BJ (cell line): ENCODE data around the gene RIMS1. TPM values are rescaled to one million over a fixed set of nuclear protein-coding genes. Genes with fewer than 3 reads are reported as not detected.

Experiments
- CTCF ChIA-PET: fragments of 350-600 bp; formaldehyde crosslinking; extraction: SDS; loops from one replicate; lab custom pipeline; 2021; ENCODE audit warnings: antibody characterized with exemption, inconsistent platforms; lab: Yijun Ruan, JAX
- POLR2A ChIA-PET: fragments of 300-600 bp; sonication (Branson Sonifier 250); formaldehyde crosslinking; extraction: SDS; loops from one replicate; lab custom pipeline; 2021; ENCODE audit warnings: antibody characterized with exemption; lab: Charles Lee
- DNase-seq: peaks from one replicate; pipeline ENCODE4 v3.0.0-alpha.2; 2011; ENCODE audit warnings: low read depth
- H3K27me3 ChIP-seq: 2 replicates; pipeline ENCODE4 v1.6.0; 2011; ENCODE audit warnings: low read length; ENCODE audit not compliant: control insufficient read depth, insufficient read depth
- H3K36me3 ChIP-seq: 2 replicates; pipeline ENCODE4 v1.5.1; 2011; ENCODE audit warnings: low read length; ENCODE audit not compliant: control insufficient read depth, insufficient read depth
- H3K4me3 ChIP-seq: 2 replicates; pipeline ENCODE4 v1.5.1; 2011; ENCODE audit warnings: low read depth, mild to moderate bottlenecking, control low read depth, low read length
- CTCF ChIP-seq: IDR thresholded peaks from 2 replicates; pipeline ENCODE4 v1.5.1; 2011; ENCODE audit warnings: low read depth, mild to moderate bottlenecking, control low read depth, inconsistent platforms, low read length, moderate library complexity; ENCODE audit not compliant: insufficient read depth
- polyA plus RNA-seq: library from polyadenylated mRNA; depleted of rRNA; stranded (reverse); fragments of >200 nt; gene quantifications from 2 replicates; pipeline ENCODE4 v1.2.3, GENCODE V29; 2011

Gene RIMS1
- polyA plus RNA-seq, 1 experiment = 0.28 TPM

DNA sequence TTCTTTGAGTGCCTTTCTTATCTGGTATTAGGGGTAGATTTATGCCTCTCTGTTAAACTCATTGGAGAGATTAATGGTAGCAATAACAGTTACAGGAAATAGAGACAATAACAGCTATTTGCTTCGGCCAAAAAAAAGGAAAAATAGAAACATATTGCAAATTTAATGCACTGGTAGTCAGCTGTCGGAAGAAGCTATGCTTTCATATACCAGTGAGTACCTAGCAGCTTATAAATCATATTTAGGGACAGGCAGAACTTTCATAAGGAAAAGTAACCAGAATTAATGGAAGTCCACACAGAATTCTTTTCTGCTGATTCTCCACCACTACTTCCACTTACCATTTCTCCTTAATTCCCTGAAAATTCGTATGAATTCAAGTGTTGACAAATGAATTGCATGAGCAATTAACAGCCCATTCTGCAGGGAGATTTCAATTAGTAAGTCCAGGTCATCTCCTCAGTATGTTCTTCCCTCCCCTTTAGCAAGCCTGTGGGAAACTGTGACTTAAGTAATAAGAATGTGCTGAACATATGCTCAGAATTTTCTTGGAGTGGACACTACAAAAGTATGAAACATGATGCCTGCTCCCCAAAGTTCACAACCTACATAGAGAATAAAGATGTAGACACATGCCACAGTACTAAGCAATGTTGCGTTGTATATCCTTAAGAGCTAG, 538.8 kb downstream of the RIMS1 start:
- H3K4me3 ChIP-seq = no peak overlapping the region
- no peaks in the 10 kb centered on the region for H3K36me3 ChIP-seq
- H3K27me3 ChIP-seq = no peaks in the 10 kb centered on the region
- POLR2A ChIA-PET = no interaction called here
- CTCF ChIA-PET = interaction anchor here (1.3 to 4.5 kb wide), 4 partner anchors 13 to 191 kb away, joined by 3 to 22 read pairs (median 4); no protein-coding TSS in a partner anchor
- no peak for TF ChIP-seq CTCF
- peak; percentile 94 for DNase-seq

GRCh38 chr6:72440611-72441010, 554.3 kb downstream of the RIMS1 start:
- POLR2A ChIA-PET = no interaction called here
- Histone ChIP-seq H3K27me3 (no peaks in the 10 kb centered on the region), H3K36me3 (no peaks in the 10 kb centered on the region), H3K4me3 (no peak overlapping the region)
- CTCF ChIA-PET = no interaction called here
- DNase-seq = no peak
- TF ChIP-seq CTCF = no peak

DNA sequence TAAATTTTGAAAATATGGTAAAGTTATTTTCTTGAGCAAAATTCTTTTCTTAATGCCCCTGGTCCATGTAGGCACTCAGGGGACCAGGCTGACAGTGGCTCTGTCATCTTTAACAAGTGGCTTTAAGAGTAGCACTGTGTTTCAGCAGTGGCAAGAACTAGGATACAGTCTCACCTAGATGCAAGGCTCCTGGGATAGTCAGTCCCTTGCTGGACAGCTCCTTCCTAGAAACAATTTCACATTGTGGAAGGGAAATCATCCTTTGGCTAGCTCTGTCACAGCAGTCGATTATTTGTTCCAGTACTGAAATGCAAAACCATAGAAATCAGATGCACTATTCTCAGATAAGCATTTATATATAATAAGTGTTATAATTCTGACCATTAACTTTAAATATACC, 560.1 kb downstream of the RIMS1 start:
- DNase-seq = no peak
- TF ChIP-seq CTCF = no peak
- H3K27me3 ChIP-seq = no peaks in the 10 kb centered on the region
- no peak overlapping the region for H3K4me3 ChIP-seq
- no peaks in the 10 kb centered on the region for H3K36me3 ChIP-seq
- POLR2A ChIA-PET = no interaction called here
- CTCF ChIA-PET = interaction anchor here (0.6 to 0.9 kb wide), 2 partner anchors 8 to 960 kb away, joined by 3 read pairs; no protein-coding TSS in a partner anchor
